ENCODE results near the gene BRICD5. TPM values are rescaled to one million over a fixed set of nuclear protein-coding genes. Genes with fewer than 3 reads are reported as not detected.

BRICD5 gene
- total RNA-seq, 1 donor from 2014 or later = 0.53 TPM

DNA sequence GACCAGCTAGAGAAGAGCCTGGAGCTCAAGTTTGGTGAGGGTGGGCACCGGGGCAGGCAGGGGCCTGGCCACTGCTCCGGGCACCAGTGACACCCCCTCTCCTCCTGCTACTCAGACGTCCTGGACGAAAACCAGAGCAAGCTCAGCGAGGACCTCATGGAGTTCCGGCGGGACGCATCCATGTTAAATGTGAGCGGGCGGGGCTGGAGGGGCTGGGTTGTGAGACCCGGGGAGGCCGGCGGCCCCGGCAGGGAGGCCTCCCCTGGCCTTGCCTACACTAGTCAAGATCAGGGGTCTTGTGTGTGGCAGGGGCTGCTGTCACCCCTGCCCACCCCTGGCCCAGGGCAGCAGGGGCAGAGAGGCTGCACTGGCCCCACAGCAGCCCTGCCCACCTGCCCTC lies 37.3 kb downstream of the BRICD5 start:
- DNase-seq (ENCODE audit: low read depth) (no peak), FAIRE-seq (no peak)
- H3K36me3 ChIP-seq (ENCODE audit: control insufficient read depth, insufficient read depth, low read length) = peaks cover 28% of the 10 kb centered on the region
- no peak overlapping the region for H3K4me3 ChIP-seq (ENCODE audit: low read depth, low read length)
- TF ChIP-seq, protein P1, sequence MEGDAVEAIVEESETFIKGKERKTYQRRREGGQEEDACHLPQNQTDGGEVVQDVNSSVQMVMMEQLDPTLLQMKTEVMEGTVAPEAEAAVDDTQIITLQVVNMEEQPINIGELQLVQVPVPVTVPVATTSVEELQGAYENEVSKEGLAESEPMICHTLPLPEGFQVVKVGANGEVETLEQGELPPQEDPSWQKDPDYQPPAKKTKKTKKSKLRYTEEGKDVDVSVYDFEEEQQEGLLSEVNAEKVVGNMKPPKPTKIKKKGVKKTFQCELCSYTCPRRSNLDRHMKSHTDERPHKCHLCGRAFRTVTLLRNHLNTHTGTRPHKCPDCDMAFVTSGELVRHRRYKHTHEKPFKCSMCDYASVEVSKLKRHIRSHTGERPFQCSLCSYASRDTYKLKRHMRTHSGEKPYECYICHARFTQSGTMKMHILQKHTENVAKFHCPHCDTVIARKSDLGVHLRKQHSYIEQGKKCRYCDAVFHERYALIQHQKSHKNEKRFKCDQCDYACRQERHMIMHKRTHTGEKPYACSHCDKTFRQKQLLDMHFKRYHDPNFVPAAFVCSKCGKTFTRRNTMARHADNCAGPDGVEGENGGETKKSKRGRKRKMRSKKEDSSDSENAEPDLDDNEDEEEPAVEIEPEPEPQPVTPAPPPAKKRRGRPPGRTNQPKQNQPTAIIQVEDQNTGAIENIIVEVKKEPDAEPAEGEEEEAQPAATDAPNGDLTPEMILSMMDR (IDR thresholded peaks at IDR 0.05; ENCODE audit: insufficient read depth, low read length, severe bottlenecking) = no peak
- H3K27me3 ChIP-seq (ENCODE audit: control insufficient read depth, insufficient read depth, low read length) = no peaks in the 10 kb centered on the region

DNA sequence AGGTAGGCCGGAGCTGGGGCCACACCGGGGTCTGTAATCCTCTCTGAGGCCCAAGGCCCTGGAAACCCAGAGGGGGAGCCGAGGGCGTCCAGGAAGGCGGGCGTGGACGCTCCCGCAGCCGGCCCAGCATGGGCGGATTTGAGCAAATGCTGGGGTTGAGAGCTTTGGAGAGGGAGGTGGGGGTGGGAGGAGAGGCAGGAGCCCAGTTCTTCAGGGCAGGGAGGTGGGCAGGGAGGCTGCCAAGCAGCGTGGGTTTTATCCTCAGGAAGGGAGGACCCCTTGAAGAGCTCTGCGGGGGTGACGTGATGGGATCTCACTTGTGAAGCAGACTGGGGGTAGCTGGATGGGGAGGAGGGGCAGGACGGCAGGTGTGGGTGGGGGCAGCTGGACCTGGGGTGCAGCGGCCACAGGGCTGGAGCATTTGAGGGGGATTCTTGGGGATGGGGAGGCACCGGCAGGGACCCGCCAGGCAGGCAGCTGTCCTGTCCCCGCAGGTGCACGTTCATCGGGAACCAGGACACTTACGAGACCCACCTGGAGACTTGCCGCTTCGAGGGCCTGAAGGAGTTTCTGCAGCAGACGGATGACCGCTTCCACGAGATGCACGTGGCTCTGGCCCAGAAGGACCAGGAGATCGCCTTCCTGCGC lies 37.9 kb downstream of the BRICD5 start:
- no peak overlapping the region for H3K4me3 ChIP-seq (ENCODE audit: low read depth, low read length)
- peaks cover 32% of the 10 kb centered on the region for H3K36me3 ChIP-seq (ENCODE audit: control insufficient read depth, insufficient read depth, low read length)
- TF ChIP-seq, protein P1 (IDR thresholded peaks at IDR 0.05; ENCODE audit: insufficient read depth, low read length, severe bottlenecking) = no peak
- no peaks in the 10 kb centered on the region for H3K27me3 ChIP-seq (ENCODE audit: control insufficient read depth, insufficient read depth, low read length)
- no peak for DNase-seq (ENCODE audit: low read depth)
- no peak for FAIRE-seq

DNA sequence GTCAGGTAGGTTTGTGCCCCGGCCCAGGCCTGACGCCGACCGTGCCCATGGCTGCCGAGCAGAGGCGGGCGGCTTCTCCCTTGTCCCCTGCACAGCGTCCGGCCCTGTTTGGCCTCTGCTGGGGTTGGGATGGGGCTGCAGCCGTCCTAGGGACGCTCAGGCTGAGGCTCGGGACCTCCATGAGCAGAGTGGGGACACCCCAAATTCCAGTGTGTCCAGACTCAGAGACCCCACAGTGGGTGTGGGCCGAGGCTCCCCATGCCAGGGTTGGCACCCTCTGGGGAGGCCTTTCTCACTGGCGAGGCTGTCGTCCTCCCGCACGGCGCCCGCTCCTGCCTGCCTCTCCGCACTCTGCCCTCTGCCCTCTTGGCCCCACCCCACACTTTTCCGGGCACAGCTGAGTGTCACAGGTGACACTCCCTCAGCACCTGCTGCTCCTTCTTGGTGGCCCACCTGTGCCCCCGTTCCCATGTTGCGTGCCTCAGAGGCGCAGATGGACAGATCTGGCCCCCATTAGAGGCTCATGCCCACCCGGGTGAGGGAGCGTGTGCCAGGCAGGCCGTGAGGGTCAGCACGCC lies 39.0 kb downstream of the BRICD5 start:
- no peak for FAIRE-seq
- no peak overlapping the region for H3K4me3 ChIP-seq (ENCODE audit: low read depth, low read length)
- H3K27me3 ChIP-seq (ENCODE audit: control insufficient read depth, insufficient read depth, low read length) = no peaks in the 10 kb centered on the region
- TF ChIP-seq, protein P1 (IDR thresholded peaks at IDR 0.05; ENCODE audit: insufficient read depth, low read length, severe bottlenecking) = no peak
- peaks cover 38% of the 10 kb centered on the region for H3K36me3 ChIP-seq (ENCODE audit: control insufficient read depth, insufficient read depth, low read length)
- DNase-seq (ENCODE audit: low read depth) = no peak

DNA sequence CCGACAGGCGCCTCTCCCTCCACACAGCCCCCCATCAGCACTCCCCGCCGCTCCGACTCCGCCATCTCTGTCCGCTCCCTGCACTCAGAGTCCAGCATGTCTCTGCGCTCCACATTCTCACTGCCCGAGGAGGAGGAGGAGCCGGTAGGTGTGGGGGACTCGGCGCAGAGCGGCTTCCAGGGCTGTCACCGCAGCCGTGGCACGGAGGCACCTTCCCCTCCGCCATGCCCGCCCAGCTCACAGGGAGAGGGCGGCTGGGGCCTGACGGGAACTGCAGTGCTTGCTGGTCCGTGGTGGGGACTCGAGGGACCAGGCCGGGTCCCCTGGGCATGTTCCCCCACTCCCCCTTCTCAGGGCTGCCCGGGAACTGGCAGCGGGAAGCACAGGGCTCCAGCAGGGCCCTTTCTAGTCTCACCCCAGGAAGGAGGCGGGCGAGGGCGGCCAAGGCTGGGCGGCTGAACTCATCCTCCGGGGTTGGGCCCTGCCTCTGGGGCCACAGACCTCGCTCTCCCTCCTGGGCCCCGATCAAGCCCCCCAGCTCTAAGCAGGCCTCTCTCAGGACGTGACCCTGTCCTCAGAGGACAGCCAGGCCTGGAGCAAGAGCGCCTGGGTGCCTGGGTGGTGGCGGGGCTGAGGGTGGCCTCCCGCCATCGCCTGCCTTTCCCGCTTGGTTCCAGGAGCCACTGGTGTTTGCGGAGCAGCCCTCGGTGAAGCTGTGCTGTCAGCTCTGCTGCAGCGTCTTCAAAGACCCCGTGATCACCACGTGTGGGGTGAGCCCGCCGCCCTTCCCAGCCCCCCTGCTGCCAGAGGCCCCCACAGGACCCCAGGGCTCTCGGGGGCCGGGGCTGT lies 39.9 kb downstream of the BRICD5 start:
- FAIRE-seq = no peak
- H3K27me3 ChIP-seq (ENCODE audit: control insufficient read depth, insufficient read depth, low read length) = no peaks in the 10 kb centered on the region
- peaks cover 41% of the 10 kb centered on the region for H3K36me3 ChIP-seq (ENCODE audit: control insufficient read depth, insufficient read depth, low read length)
- H3K4me3 ChIP-seq (ENCODE audit: low read depth, low read length) = no peak overlapping the region
- TF ChIP-seq, protein P1 (IDR thresholded peaks at IDR 0.05; ENCODE audit: insufficient read depth, low read length, severe bottlenecking) = no peak
- DNase-seq (ENCODE audit: low read depth) = no peak

DNA sequence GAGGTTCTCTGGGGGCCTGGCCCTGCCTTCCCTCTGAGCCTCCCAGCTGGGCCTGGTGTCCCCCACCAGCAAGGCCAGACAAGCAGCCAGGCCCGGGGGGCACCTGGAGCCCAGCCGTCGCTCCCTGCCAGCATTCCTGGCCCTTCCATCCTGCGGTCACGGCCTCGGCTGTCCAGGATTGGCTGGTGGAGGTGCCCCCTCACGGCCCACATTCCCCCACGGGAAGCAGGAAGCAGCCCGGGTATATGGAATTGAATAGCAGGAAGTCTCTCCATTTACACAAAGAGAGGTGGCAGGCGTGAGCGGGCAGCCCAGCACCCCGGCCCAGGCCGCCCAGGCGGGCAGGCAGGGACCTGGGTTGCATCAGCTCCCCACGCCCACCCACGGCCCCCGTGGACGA lies 40.6 kb downstream of the BRICD5 start:
- H3K4me3 ChIP-seq (ENCODE audit: low read depth, low read length) = no peak overlapping the region
- TF ChIP-seq, protein P1 (IDR thresholded peaks at IDR 0.05; ENCODE audit: insufficient read depth, low read length, severe bottlenecking) = no peak
- H3K36me3 ChIP-seq (ENCODE audit: control insufficient read depth, insufficient read depth, low read length) = peaks cover 40% of the 10 kb centered on the region
- DNase-seq (ENCODE audit: low read depth) = no peak
- FAIRE-seq = no peak
- no peaks in the 10 kb centered on the region for H3K27me3 ChIP-seq (ENCODE audit: control insufficient read depth, insufficient read depth, low read length)

All from bronchial epithelial cell (primary cell).